Measurements from ENCODE around the gene CP.

DNA sequence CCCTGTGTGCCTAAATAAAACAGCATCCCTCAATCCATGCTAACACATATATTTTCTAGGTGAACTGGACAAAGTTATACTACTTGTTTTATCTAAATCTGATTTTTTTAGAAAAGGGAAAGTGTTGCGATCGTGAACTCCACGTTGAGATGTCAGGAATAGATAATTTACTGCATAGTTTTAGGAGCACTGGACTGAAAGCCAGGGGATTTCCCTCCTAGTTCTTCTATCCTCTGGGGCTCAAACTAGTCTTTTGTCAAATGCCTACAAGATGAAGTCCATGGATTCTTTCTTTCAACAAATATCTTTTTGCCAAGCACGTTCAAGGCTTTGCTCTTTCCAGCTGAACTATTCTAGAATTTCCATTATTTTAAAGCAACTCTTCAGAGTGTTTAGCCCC lies 92.8 kb downstream of the CP start:
- TF ChIP-seq, protein P1, sequence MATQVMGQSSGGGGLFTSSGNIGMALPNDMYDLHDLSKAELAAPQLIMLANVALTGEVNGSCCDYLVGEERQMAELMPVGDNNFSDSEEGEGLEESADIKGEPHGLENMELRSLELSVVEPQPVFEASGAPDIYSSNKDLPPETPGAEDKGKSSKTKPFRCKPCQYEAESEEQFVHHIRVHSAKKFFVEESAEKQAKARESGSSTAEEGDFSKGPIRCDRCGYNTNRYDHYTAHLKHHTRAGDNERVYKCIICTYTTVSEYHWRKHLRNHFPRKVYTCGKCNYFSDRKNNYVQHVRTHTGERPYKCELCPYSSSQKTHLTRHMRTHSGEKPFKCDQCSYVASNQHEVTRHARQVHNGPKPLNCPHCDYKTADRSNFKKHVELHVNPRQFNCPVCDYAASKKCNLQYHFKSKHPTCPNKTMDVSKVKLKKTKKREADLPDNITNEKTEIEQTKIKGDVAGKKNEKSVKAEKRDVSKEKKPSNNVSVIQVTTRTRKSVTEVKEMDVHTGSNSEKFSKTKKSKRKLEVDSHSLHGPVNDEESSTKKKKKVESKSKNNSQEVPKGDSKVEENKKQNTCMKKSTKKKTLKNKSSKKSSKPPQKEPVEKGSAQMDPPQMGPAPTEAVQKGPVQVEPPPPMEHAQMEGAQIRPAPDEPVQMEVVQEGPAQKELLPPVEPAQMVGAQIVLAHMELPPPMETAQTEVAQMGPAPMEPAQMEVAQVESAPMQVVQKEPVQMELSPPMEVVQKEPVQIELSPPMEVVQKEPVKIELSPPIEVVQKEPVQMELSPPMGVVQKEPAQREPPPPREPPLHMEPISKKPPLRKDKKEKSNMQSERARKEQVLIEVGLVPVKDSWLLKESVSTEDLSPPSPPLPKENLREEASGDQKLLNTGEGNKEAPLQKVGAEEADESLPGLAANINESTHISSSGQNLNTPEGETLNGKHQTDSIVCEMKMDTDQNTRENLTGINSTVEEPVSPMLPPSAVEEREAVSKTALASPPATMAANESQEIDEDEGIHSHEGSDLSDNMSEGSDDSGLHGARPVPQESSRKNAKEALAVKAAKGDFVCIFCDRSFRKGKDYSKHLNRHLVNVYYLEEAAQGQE (IDR thresholded peaks at IDR 0.05; ENCODE audit: low read depth), result no peak
- TF ChIP-seq, protein P2, sequence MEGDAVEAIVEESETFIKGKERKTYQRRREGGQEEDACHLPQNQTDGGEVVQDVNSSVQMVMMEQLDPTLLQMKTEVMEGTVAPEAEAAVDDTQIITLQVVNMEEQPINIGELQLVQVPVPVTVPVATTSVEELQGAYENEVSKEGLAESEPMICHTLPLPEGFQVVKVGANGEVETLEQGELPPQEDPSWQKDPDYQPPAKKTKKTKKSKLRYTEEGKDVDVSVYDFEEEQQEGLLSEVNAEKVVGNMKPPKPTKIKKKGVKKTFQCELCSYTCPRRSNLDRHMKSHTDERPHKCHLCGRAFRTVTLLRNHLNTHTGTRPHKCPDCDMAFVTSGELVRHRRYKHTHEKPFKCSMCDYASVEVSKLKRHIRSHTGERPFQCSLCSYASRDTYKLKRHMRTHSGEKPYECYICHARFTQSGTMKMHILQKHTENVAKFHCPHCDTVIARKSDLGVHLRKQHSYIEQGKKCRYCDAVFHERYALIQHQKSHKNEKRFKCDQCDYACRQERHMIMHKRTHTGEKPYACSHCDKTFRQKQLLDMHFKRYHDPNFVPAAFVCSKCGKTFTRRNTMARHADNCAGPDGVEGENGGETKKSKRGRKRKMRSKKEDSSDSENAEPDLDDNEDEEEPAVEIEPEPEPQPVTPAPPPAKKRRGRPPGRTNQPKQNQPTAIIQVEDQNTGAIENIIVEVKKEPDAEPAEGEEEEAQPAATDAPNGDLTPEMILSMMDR (IDR thresholded peaks at IDR 0.05 in 2 of 3, conservative IDR thresholded peaks at IDR 0.05 in 1 of 3; ENCODE audit: borderline replicate concordance in 1 of 3, insufficient read depth in 1 of 3, low read depth in 2 of 3, low read length in 2 of 3), result no peak
- no peak for TF ChIP-seq POLR2AphosphoS5 (IDR thresholded peaks at IDR 0.05; ENCODE audit: low read depth, low read length)
- no peak for TF ChIP-seq POLR2A (IDR thresholded peaks at IDR 0.05; ENCODE audit: borderline replicate concordance, extremely low read depth, insufficient read depth, insufficient read length)
- no peak for TF ChIP-seq EZH2 (IDR thresholded peaks at IDR 0.05)
- no peak for TF ChIP-seq ZNF274 (IDR thresholded peaks at IDR 0.05; ENCODE audit: low read depth, low read length)
